Stimulated activated CD8-positive, alpha-beta memory T cell treated with anti-CD3 and anti-CD28 coated beads, Interleukin-7, amount 100 ng/mL, for 1 hour (primary cell): Measurements from ENCODE around the gene RNU2-63P.
"Not testable (repeated sequence)": the region's sequence is repeated elsewhere in the genome, so short reads cannot be mapped to it uniquely, and the experiment has no call there.

ENCODE experiments used
- DNase-seq, 2 donors: peaks; one replicate each; pipeline ENCODE4 v3.0.0-alpha.2; 2020; ENCODE audit warnings: low read depth in 2 of 2

Gene RNU2-63P

GRCh38 chr2:87981182-87981581 lies 35.2 kb downstream of the RNU2-63P start:
- DNase-seq = not testable (repeated sequence)

- not testable (repeated sequence) for DNase-seq
Observed at GRCh38 chr2:87972385-87972784, 44.0 kb downstream of the RNU2-63P start.
